Measurements from ENCODE around the gene LAMA3.

- no peak for TF ChIP-seq REST (IDR thresholded peaks at IDR 0.05; ENCODE audit: unreplicated experiment)
- TF ChIP-seq CTCF (conservative IDR thresholded peaks at IDR 0.05; ENCODE audit: low read depth in 2 of 2), result no peak
Observed at GRCh38 chr18:23950644-23951043, 261.4 kb downstream of the LAMA3 start.
